Astrocyte (in vitro differentiated cells and primary cell): ENCODE results near the gene RLN3. TPM values are rescaled to one million over a fixed set of nuclear protein-coding genes. Genes with fewer than 3 reads are reported as not detected.

Experiments used
- DNase-seq: peaks from one replicate; pipeline ENCODE4 v3.0.0-alpha.2; 2010; ENCODE audit warnings: low read depth
- FAIRE-seq: peaks from 2 replicates; lab custom pipeline; 2011; peaks lifted over from hg19 to GRCh38; lab: Jason Lieb, UNC
- H2AFZ ChIP-seq: 2 replicates; pipeline ENCODE4 v1.6.0; 2012; ENCODE audit warnings: low read depth, low read length, inconsistent platforms
- H3K27ac ChIP-seq: 2 replicates; pipeline ENCODE4 v1.5.1; 2011; ENCODE audit warnings: low read depth, low read length, inconsistent platforms
- H3K27me3 ChIP-seq: 2 replicates; pipeline ENCODE4 v1.6.0; 2011; ENCODE audit warnings: low read length, inconsistent platforms; ENCODE audit not compliant: insufficient read depth
- H3K36me3 ChIP-seq: 2 replicates; pipeline ENCODE4 v1.5.1; 2011; ENCODE audit warnings: low read length, inconsistent platforms; ENCODE audit not compliant: insufficient read depth
- H3K4me1 ChIP-seq: 2 replicates; pipeline ENCODE4 v1.5.1; 2011; ENCODE audit warnings: low read length, inconsistent platforms; ENCODE audit not compliant: insufficient read depth
- H3K4me2 ChIP-seq: 2 replicates; pipeline ENCODE4 v1.6.0; 2012; ENCODE audit warnings: low read length, inconsistent platforms
- H3K4me3 ChIP-seq: 2 replicates; pipeline ENCODE4 v1.5.1; 2011; ENCODE audit warnings: low read depth, mild to moderate bottlenecking, low read length, inconsistent platforms; ENCODE audit not compliant: insufficient read depth
- H3K79me2 ChIP-seq: 2 replicates; pipeline ENCODE4 v1.6.0; 2012; ENCODE audit warnings: mild to moderate bottlenecking, low read length, inconsistent platforms; ENCODE audit not compliant: insufficient read depth
- H3K9ac ChIP-seq: 2 replicates; pipeline ENCODE4 v1.6.0; 2012; ENCODE audit warnings: mild to moderate bottlenecking, low read length, inconsistent platforms
- H3K9me3 ChIP-seq: 2 replicates; pipeline ENCODE4 v1.5.1; 2012; ENCODE audit warnings: low read depth, mild to moderate bottlenecking, low read length, inconsistent platforms; ENCODE audit not compliant: insufficient read depth
- H4K20me1 ChIP-seq: 2 replicates; pipeline ENCODE4 v1.6.0; 2012; ENCODE audit warnings: low read length, inconsistent platforms; ENCODE audit not compliant: insufficient read depth
- H3K27ac Mint-ChIP-seq: one replicate; pipeline ENCODE4 v1.8.0; 2021; ENCODE audit warnings: mild to moderate bottlenecking, mixed read lengths; ENCODE audit not compliant: unreplicated experiment
- H3K27me3 Mint-ChIP-seq: one replicate; pipeline ENCODE4 v1.8.0; 2021; ENCODE audit warnings: low read depth, mixed read lengths; ENCODE audit not compliant: unreplicated experiment
- H3K36me3 Mint-ChIP-seq: one replicate; pipeline ENCODE4 v1.8.0; 2021; ENCODE audit warnings: low read depth, mixed read lengths; ENCODE audit not compliant: unreplicated experiment
- H3K4me1 Mint-ChIP-seq: one replicate; pipeline ENCODE4 v1.8.0; 2021; ENCODE audit warnings: low read depth, mixed read lengths; ENCODE audit not compliant: unreplicated experiment
- H3K4me3 Mint-ChIP-seq: one replicate; pipeline ENCODE4 v1.8.0; 2021; ENCODE audit warnings: mild to moderate bottlenecking, moderate library complexity, mixed read lengths; ENCODE audit not compliant: unreplicated experiment
- H3K9me3 Mint-ChIP-seq: one replicate; pipeline ENCODE4 v1.8.0; 2021; ENCODE audit warnings: mild to moderate bottlenecking, mixed read lengths; ENCODE audit not compliant: unreplicated experiment
- CTCF ChIP-seq: IDR thresholded peaks from 2 replicates; pipeline ENCODE4 v1.5.1; 2011; ENCODE audit warnings: low read depth, mild to moderate bottlenecking, inconsistent platforms, low read length, moderate library complexity; ENCODE audit not compliant: insufficient read depth
- EZH2 ChIP-seq: IDR thresholded peaks from 2 replicates; pipeline ENCODE4 v1.6.1; 2012; ENCODE audit warnings: mild to moderate bottlenecking, low read length, inconsistent platforms; ENCODE audit not compliant: insufficient read depth
- total RNA-seq: library from RNA; stranded (reverse); gene quantifications from 2 replicates; pipeline ENCODE4 v1.2.1, GENCODE V29; 2021

The RLN3 gene
- total RNA-seq, 1 donor from 2014 or later = not detected

- H3K36me3 ChIP-seq = no peaks in the 10 kb centered on the region
- Mint-ChIP-seq H3K9me3 (no peaks in the 10 kb centered on the region), H3K27ac (no peak overlapping the region)
These were observed 45.2 kb upstream of the RLN3 start for GRCh38 chr19:13982773-13983172.

GRCh38 chr19:13983213-13983889 lies 44.6 kb upstream of the RLN3 start:
- no peaks in the 10 kb centered on the region for H3K9me3 Mint-ChIP-seq
- H3K4me1 Mint-ChIP-seq = peaks cover 5% of the 10 kb centered on the region
- H3K27ac Mint-ChIP-seq = no peak overlapping the region

More at GRCh38 chr19:13982773-13983172, 45.2 kb upstream of the RLN3 start:
- Histone ChIP-seq H2AFZ (no peak overlapping the region), H3K79me2 (no peaks in the 10 kb centered on the region), H3K27ac (no peak overlapping the region), H3K9me3 (no peaks in the 10 kb centered on the region), H4K20me1 (peaks cover 5% of the 10 kb centered on the region), H3K4me1 (peaks cover 9% of the 10 kb centered on the region), H3K4me3 (no peak overlapping the region), H3K9ac (no peak overlapping the region), H3K27me3 (no peaks in the 10 kb centered on the region), H3K4me2 (no peak overlapping the region)
- Mint-ChIP-seq H3K27me3 (no peaks in the 10 kb centered on the region), H3K36me3 (peaks cover 4% of the 10 kb centered on the region), H3K4me3 (no peak overlapping the region), H3K4me1 (peaks cover 5% of the 10 kb centered on the region)
- DNase-seq = no peak
- TF ChIP-seq EZH2 (no peak), CTCF (no peak)
- no peak for FAIRE-seq

More at GRCh38 chr19:13983213-13983889, 44.6 kb upstream of the RLN3 start:
- Histone ChIP-seq H3K4me2 (no peak overlapping the region), H3K27me3 (no peaks in the 10 kb centered on the region), H3K9ac (no peak overlapping the region), H3K4me1 (peaks cover 9% of the 10 kb centered on the region), H3K27ac (no peak overlapping the region), H2AFZ (no peak overlapping the region), H3K9me3 (no peaks in the 10 kb centered on the region), H4K20me1 (peaks cover 5% of the 10 kb centered on the region), H3K4me3 (no peak overlapping the region), H3K36me3 (no peaks in the 10 kb centered on the region), H3K79me2 (no peaks in the 10 kb centered on the region)
- peaks cover 6% of the 10 kb centered on the region for H3K36me3 Mint-ChIP-seq
- TF ChIP-seq EZH2 = no peak
- no peak for TF ChIP-seq CTCF
- H3K27me3 Mint-ChIP-seq = no peaks in the 10 kb centered on the region
- H3K4me3 Mint-ChIP-seq = no peak overlapping the region
- FAIRE-seq = no peak
- DNase-seq = no peak
